Lower leg skin (tissue), 4 donors: ENCODE data around the gene TMC1. TPM values are rescaled to one million over a fixed set of nuclear protein-coding genes. Genes with fewer than 3 reads are reported as not detected.

Experiments used
- DNase-seq, 2 donors: peaks; one replicate each; pipeline ENCODE4 v3.0.0-alpha.2; 2019; ENCODE audit warnings: low spot score in 2 of 2
- H3K4me3 ChIP-seq: fragments of 200-600 bp; sonication (generic); 2 replicates; pipeline ENCODE4 v1.5.1; 2017; ENCODE audit warnings: mild to moderate bottlenecking, low read depth; ENCODE audit not compliant: poor library complexity, severe bottlenecking
- CTCF ChIP-seq, 3 donors: fragments of 450-650 bp; IDR thresholded peaks; one replicate each; pipeline ENCODE4 v1.5.1; 2016; ENCODE audit warnings: antibody characterized with exemption in 3 of 3, mild to moderate bottlenecking in 3 of 3, moderate library complexity in 2 of 3
- POLR2A ChIP-seq, 2 donors: fragments of 450-650 bp; IDR thresholded peaks; one replicate each; pipeline ENCODE4 v1.6.1; 2016 to 2017; ENCODE audit warnings: antibody characterized with exemption in 2 of 2, mild to moderate bottlenecking in 1 of 2, moderate library complexity in 1 of 2
- WGBS, 2 donors: methylation state at CpG; one replicate each; pipeline ENCODE4 v1.1.5; 2018; 5-methylcytosine and 5-hydroxymethylcytosine counted together
- intact Hi-C: fragments of 100-400 bp; cut with DNase I; formaldehyde crosslinking; loops from one replicate; pipeline ENCODE4 v1.15.0; 2023; ENCODE audit warnings: low total_unique reads
- total RNA-seq, 4 donors: library from RNA; depleted of rRNA; stranded (reverse); fragments of >200 nt; gene quantifications; one replicate each; pipeline ENCODE4 v1.1.0, GENCODE V29; 2016

Gene TMC1
- total RNA-seq, 4 donors from 2014 or later, result 0.13 to 0.46 TPM; not detected in 2

- WGBS, 2 donors, result 78 to 80% methylated on average over 2 of the region's 2 CpGs
- intact Hi-C loops, result no loop called here
- no peak for DNase-seq
- no peak overlapping the region for H3K4me3 ChIP-seq
- TF ChIP-seq CTCF (IDR thresholded peaks at IDR 0.05) (no peak), POLR2A (IDR thresholded peaks at IDR 0.05) (no peak)
These were observed 54.7 kb downstream of the TMC1 start for GRCh38 chr9:72576087-72576486.

GRCh38 chr9:72577212-72577753 lies 55.9 kb downstream of the TMC1 start:
- no peak for TF ChIP-seq CTCF (IDR thresholded peaks at IDR 0.05)
- no peak for TF ChIP-seq POLR2A (IDR thresholded peaks at IDR 0.05)
- 10 to 12% methylated on average over 4 of the region's 4 CpGs for WGBS, 2 donors
- no peak overlapping the region for H3K4me3 ChIP-seq
- intact Hi-C loops, result no loop called here
- DNase-seq, result peak in 1 of 2 donors; percentile 62

- TF ChIP-seq CTCF (IDR thresholded peaks at IDR 0.05) (no peak), POLR2A (IDR thresholded peaks at IDR 0.05) (no peak)
- WGBS, 2 donors, result 39 to 44% methylated on average over 4 of the region's 4 CpGs
- intact Hi-C loops, result no loop called here
- DNase-seq, result peak; percentile 53 to 93
- H3K4me3 ChIP-seq, result no peak overlapping the region
These were observed 57.8 kb downstream of the TMC1 start for GRCh38 chr9:72579190-72579589.

- TF ChIP-seq POLR2A (IDR thresholded peaks at IDR 0.05) (no peak), CTCF (IDR thresholded peaks at IDR 0.05) (no peak)
These were observed 58.6 kb downstream of the TMC1 start for GRCh38 chr9:72579880-72580550.

GRCh38 chr9:72581694-72582093 lies 60.3 kb downstream of the TMC1 start:
- TF ChIP-seq POLR2A (IDR thresholded peaks at IDR 0.05) (no peak), CTCF (IDR thresholded peaks at IDR 0.05) (no peak)
- WGBS, 2 donors, result 82 to 91% methylated on average over 9 of the region's 9 CpGs
- H3K4me3 ChIP-seq, result no peak overlapping the region
- DNase-seq, result no peak
- intact Hi-C loops, result no loop called here

More at GRCh38 chr9:72579880-72580550, 58.6 kb downstream of the TMC1 start:
- intact Hi-C loops, result no loop called here
- WGBS, 2 donors, result 90 to 91% methylated on average over 3 of the region's 3 CpGs
- no peak for DNase-seq
- H3K4me3 ChIP-seq, result no peak overlapping the region

- intact Hi-C loops, result no loop called here
These were observed 62.0 kb downstream of the TMC1 start for GRCh38 chr9:72583370-72583769.

More at GRCh38 chr9:72583370-72583769, 62.0 kb downstream of the TMC1 start:
- DNase-seq, result no peak
- no peak overlapping the region for H3K4me3 ChIP-seq
- TF ChIP-seq POLR2A (IDR thresholded peaks at IDR 0.05), result no peak
- no peak for TF ChIP-seq CTCF (IDR thresholded peaks at IDR 0.05)
